Measurements from ENCODE around the gene PEX16. TPM values are rescaled to one million over a fixed set of nuclear protein-coding genes. Genes with fewer than 3 reads are reported as not detected.

Gene PEX16
- total and polyA plus RNA-seq, 8 donors = 10.0 to 23.4 (median 14.0) TPM

GRCh38 chr11:45880772-45881570 is 36.7 kb downstream of the PEX16 start:
- Histone ChIP-seq H3K9me3 (no peaks in the 10 kb centered on the region), H3K27ac (no peak overlapping the region), H3K36me3 (peaks cover 0 to 65% of the 10 kb centered on the region in 2 donors), H3K27me3 (peaks cover 0 to 11% of the 10 kb centered on the region in 2 donors), H3K4me1 (peaks cover 0 to 4% of the 10 kb centered on the region in 2 donors), H3K4me3 (no peak overlapping the region)
- ATAC-seq (no peak), DNase-seq (no peak)
- intact Hi-C loops (cut with DNase I) = no loop called here
- TF ChIP-seq CTCF (IDR thresholded peaks at IDR 0.05) = no peak

- DNase-seq (no peak), ATAC-seq (no peak)
- Histone ChIP-seq H3K27me3 (peaks cover 0 to 4% of the 10 kb centered on the region in 2 donors), H3K27ac (no peak overlapping the region), H3K36me3 (peaks cover 0 to 71% of the 10 kb centered on the region in 2 donors), H3K4me3 (no peak overlapping the region), H3K9me3 (no peaks in the 10 kb centered on the region), H3K4me1 (no peaks in the 10 kb centered on the region)
- intact Hi-C loops (cut with DNase I) = no loop called here
- TF ChIP-seq CTCF (IDR thresholded peaks at IDR 0.05) = no peak
Measured at GRCh38 chr11:45879803-45880686, 37.6 kb downstream of the PEX16 start.

GRCh38 chr11:45877845-45878244 is 39.8 kb downstream of the PEX16 start:
- TF ChIP-seq CTCF (IDR thresholded peaks at IDR 0.05) = no peak
- Histone ChIP-seq H3K27ac (no peak overlapping the region), H3K4me3 (no peak overlapping the region), H3K9me3 (no peaks in the 10 kb centered on the region), H3K4me1 (no peaks in the 10 kb centered on the region), H3K36me3 (peaks cover 0 to 92% of the 10 kb centered on the region in 2 donors), H3K27me3 (no peaks in the 10 kb centered on the region)
- ATAC-seq (no peak), DNase-seq (no peak)
- intact Hi-C loops (cut with DNase I) = no loop called here

GRCh38 chr11:45877221-45877620 is 40.5 kb downstream of the PEX16 start:
- TF ChIP-seq CTCF (IDR thresholded peaks at IDR 0.05) = no peak
- DNase-seq (no peak), ATAC-seq (no peak)
- Histone ChIP-seq H3K36me3 (peaks cover 0 to 92% of the 10 kb centered on the region in 2 donors), H3K27ac (no peak overlapping the region), H3K4me1 (no peaks in the 10 kb centered on the region), H3K27me3 (no peaks in the 10 kb centered on the region), H3K4me3 (no peak overlapping the region), H3K9me3 (no peaks in the 10 kb centered on the region)
- intact Hi-C loops (cut with DNase I) = no loop called here

GRCh38 chr11:45876401-45876800 is 41.3 kb downstream of the PEX16 start:
- ATAC-seq (no peak), DNase-seq (no peak)
- no peak overlapping the region for H3K4me3 ChIP-seq
- no peaks in the 10 kb centered on the region for H3K27me3 ChIP-seq
- peaks cover 0 to 92% of the 10 kb centered on the region in 2 donors for H3K36me3 ChIP-seq
- no peak overlapping the region for H3K27ac ChIP-seq
- TF ChIP-seq CTCF (IDR thresholded peaks at IDR 0.05) = no peak
- intact Hi-C loops (cut with DNase I) = no loop called here
- no peaks in the 10 kb centered on the region for H3K4me1 ChIP-seq
- H3K9me3 ChIP-seq = no peaks in the 10 kb centered on the region

Data from left lung (tissue), 10 donors.